ENCODE data around the gene CCL26.

DNA sequence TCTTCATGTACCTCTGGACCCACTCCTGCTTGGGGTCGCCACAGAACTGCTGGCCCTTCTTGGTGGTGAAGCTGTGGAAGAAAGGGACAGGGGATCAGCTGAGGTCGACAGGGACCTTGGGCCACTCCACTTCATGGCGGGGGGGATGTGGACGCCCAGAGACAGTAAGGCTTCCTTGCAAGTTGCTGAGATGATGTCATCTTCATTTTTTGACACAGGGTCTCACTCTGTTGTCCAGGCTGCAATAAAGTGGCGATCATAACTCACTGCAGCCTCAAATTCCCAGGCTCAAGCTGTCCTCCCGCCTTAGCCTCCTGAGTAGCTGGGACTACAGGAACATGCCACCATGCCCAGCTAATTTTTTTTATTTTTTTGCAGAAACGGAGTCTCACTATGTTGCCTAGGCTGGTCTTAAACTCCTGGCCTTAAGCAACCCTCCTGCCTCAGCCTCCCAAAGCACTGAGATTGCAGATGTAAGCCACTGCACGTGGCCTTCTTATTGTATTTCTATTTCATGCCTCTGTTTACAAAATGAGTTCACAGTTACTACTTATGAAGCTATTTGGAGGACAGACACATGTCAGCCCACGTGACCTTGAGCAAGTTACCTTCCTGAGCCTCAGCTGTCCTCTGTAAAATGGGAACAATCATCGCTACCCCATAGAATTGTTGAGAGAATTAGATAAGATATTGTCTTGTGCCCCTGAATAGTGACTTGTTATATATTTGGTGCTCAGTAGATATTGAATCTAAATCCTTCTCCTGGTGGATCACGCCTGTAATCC, 40.1 kb upstream of the CCL26 start:
- TF ChIP-seq, protein P1, sequence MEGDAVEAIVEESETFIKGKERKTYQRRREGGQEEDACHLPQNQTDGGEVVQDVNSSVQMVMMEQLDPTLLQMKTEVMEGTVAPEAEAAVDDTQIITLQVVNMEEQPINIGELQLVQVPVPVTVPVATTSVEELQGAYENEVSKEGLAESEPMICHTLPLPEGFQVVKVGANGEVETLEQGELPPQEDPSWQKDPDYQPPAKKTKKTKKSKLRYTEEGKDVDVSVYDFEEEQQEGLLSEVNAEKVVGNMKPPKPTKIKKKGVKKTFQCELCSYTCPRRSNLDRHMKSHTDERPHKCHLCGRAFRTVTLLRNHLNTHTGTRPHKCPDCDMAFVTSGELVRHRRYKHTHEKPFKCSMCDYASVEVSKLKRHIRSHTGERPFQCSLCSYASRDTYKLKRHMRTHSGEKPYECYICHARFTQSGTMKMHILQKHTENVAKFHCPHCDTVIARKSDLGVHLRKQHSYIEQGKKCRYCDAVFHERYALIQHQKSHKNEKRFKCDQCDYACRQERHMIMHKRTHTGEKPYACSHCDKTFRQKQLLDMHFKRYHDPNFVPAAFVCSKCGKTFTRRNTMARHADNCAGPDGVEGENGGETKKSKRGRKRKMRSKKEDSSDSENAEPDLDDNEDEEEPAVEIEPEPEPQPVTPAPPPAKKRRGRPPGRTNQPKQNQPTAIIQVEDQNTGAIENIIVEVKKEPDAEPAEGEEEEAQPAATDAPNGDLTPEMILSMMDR (IDR thresholded peaks at IDR 0.05 in 2 of 3, conservative IDR thresholded peaks at IDR 0.05 in 1 of 3; ENCODE audit: insufficient read depth in 2 of 3, low read depth in 1 of 3, low read length in 3 of 3), result no peak
- TF ChIP-seq ZNF143 (CRISPR knock-in tag; IDR thresholded peaks at IDR 0.05) (no peak), ZNF274 (IDR thresholded peaks at IDR 0.05; ENCODE audit: borderline replicate concordance, low read depth, low read length) (no peak), MEF2A (IDR thresholded peaks at IDR 0.05; ENCODE audit: control insufficient read depth, low read depth, low read length) (no peak), PHF8 (IDR thresholded peaks at IDR 0.05; ENCODE audit: borderline replicate concordance, low read length) (no peak), HCFC1 (IDR thresholded peaks at IDR 0.05; ENCODE audit: low read depth, low read length) (no peak), CHD1 (IDR thresholded peaks at IDR 0.05; ENCODE audit: low read length) (no peak), MAX (CRISPR knock-in tag; IDR thresholded peaks at IDR 0.05) (no peak), KDM4B (IDR thresholded peaks at IDR 0.05; ENCODE audit: borderline replicate concordance in 2 of 2, low read depth in 1 of 2) (no peak)
- TF ChIP-seq, protein P2, sequence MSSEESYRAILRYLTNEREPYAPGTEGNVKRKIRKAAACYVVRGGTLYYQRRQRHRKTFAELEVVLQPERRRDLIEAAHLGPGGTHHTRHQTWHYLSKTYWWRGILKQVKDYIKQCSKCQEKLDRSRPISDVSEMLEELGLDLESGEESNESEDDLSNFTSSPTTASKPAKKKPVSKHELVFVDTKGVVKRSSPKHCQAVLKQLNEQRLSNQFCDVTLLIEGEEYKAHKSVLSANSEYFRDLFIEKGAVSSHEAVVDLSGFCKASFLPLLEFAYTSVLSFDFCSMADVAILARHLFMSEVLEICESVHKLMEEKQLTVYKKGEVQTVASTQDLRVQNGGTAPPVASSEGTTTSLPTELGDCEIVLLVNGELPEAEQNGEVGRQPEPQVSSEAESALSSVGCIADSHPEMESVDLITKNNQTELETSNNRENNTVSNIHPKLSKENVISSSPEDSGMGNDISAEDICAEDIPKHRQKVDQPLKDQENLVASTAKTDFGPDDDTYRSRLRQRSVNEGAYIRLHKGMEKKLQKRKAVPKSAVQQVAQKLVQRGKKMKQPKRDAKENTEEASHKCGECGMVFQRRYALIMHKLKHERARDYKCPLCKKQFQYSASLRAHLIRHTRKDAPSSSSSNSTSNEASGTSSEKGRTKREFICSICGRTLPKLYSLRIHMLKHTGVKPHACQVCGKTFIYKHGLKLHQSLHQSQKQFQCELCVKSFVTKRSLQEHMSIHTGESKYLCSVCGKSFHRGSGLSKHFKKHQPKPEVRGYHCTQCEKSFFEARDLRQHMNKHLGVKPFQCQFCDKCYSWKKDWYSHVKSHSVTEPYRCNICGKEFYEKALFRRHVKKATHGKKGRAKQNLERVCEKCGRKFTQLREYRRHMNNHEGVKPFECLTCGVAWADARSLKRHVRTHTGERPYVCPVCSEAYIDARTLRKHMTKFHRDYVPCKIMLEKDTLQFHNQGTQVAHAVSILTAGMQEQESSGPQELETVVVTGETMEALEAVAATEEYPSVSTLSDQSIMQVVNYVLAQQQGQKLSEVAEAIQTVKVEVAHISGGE (CRISPR knock-in tag; IDR thresholded peaks at IDR 0.05), result no peak
